Erythroblast (primary cell): ENCODE results near the gene RBBP8.

Experiments
- GATA1 ChIP-seq: IDR thresholded peaks from 2 replicates; pipeline ENCODE4 v1.6.1; 2011; ENCODE audit warnings: low read depth, mild to moderate bottlenecking, control low read depth, low read length, moderate library complexity
- POLR2A ChIP-seq: IDR thresholded peaks from 2 replicates; pipeline ENCODE4 v1.6.1; 2011; ENCODE audit warnings: mild to moderate bottlenecking, low read length

- TF ChIP-seq POLR2A = no peak
- no peak for TF ChIP-seq GATA1
Measured at GRCh38 chr18:23071285-23071684, 138.2 kb downstream of the RBBP8 start.
